Mesendoderm (in vitro differentiated cells): ENCODE measurements around the gene MLC1.

Source experiments
- DNase-seq: peaks from one replicate; pipeline ENCODE4 v3.0.0; 2013
- H2AK5ac ChIP-seq: 2 replicates; pipeline ENCODE4 v1.6.1; 2013; ENCODE audit warnings: low read length, inconsistent platforms
- H2BK120ac ChIP-seq: 2 replicates; pipeline ENCODE4 v1.6.1; 2013; ENCODE audit warnings: low read depth, mild to moderate bottlenecking, low read length, moderate library complexity, mixed read lengths
- H2BK15ac ChIP-seq: replicated peaks from 2 replicates; pipeline ENCODE4 v1.6.1; 2013; ENCODE audit warnings: low read depth, mild to moderate bottlenecking, moderate library complexity
- H2BK5ac ChIP-seq: 2 replicates; pipeline ENCODE4 v1.6.1; 2013; ENCODE audit warnings: low read length, inconsistent platforms
- H3K18ac ChIP-seq: 2 replicates; pipeline ENCODE4 v1.6.1; 2013; ENCODE audit warnings: mild to moderate bottlenecking, low read length, mixed read lengths
- H3K23ac ChIP-seq: one replicate; pipeline ENCODE4 v1.6.1; 2013; ENCODE audit warnings: low read length
- H3K27ac ChIP-seq: 2 replicates; pipeline ENCODE4 v1.5.1; 2013; ENCODE audit warnings: low read depth, mild to moderate bottlenecking, inconsistent platforms, low read length, moderate library complexity
- H3K27me3 ChIP-seq: 2 replicates; pipeline ENCODE4 v1.6.1; 2013; ENCODE audit warnings: low read length, control low read depth, mild to moderate bottlenecking, inconsistent platforms; ENCODE audit not compliant: insufficient read depth, poor library complexity
- H3K36me3 ChIP-seq: 2 replicates; pipeline ENCODE4 v1.6.1; 2013; ENCODE audit warnings: low read length, inconsistent platforms; ENCODE audit not compliant: control insufficient read depth, insufficient read depth
- H3K4ac ChIP-seq: one replicate; pipeline ENCODE4 v1.6.1; 2013; ENCODE audit warnings: low read depth, mild to moderate bottlenecking, low read length, moderate library complexity
- H3K4me1 ChIP-seq: 2 replicates; pipeline ENCODE4 v1.6.1; 2013; ENCODE audit warnings: low read depth, low read length, inconsistent platforms; ENCODE audit not compliant: control insufficient read depth
- H3K4me2 ChIP-seq: 2 replicates; pipeline ENCODE4 v1.6.1; 2013; ENCODE audit warnings: low read length
- H3K4me3 ChIP-seq: 2 replicates; pipeline ENCODE4 v1.5.1; 2013; ENCODE audit warnings: mild to moderate bottlenecking, low read length
- H3K56ac ChIP-seq: one replicate; pipeline ENCODE4 v1.6.1; 2013; ENCODE audit warnings: low read length
- H3K79me1 ChIP-seq: 2 replicates; pipeline ENCODE4 v1.6.1; 2013; ENCODE audit warnings: low read length, inconsistent platforms
- H3K79me2 ChIP-seq: 2 replicates; pipeline ENCODE4 v1.6.1; 2013; ENCODE audit warnings: mild to moderate bottlenecking, low read length; ENCODE audit not compliant: control insufficient read depth, insufficient read depth
- H3K9ac ChIP-seq: 2 replicates; pipeline ENCODE4 v1.6.1; 2013; ENCODE audit warnings: low read length, inconsistent platforms
- H4K5ac ChIP-seq: one replicate; pipeline ENCODE4 v1.6.1; 2013; ENCODE audit warnings: low read length
- H4K8ac ChIP-seq: one replicate; pipeline ENCODE4 v1.6.1; 2013; ENCODE audit warnings: low read depth, mild to moderate bottlenecking, control low read depth, low read length, moderate library complexity
- WGBS: extraction: QIAGEN DNeasy Blood & Tissue Kit; methylation state at CpG from one replicate; pipeline ENCODE4 v1.1.7; 2013; ENCODE audit warnings: low lambda C conversion rate, missing lambda C conversion rate; ENCODE audit not compliant: insufficient coverage; ENCODE audit errors: extremely low coverage; 5-methylcytosine and 5-hydroxymethylcytosine counted together

Gene MLC1

GRCh38 chr22:50070366-50070765 is 14.9 kb downstream of the MLC1 start:
- no CpG with 5 or more reads among the region's 8 CpGs for WGBS
- H3K79me1 ChIP-seq = no peaks in the 10 kb centered on the region
- H2AK5ac ChIP-seq = no peak overlapping the region
- no peak for DNase-seq
- no peak overlapping the region for H4K5ac ChIP-seq
- no peak overlapping the region for H3K9ac ChIP-seq
- no peak overlapping the region for H2BK120ac ChIP-seq
- no peak overlapping the region for H3K23ac ChIP-seq
- no peak overlapping the region for H3K4me3 ChIP-seq
- H3K36me3 ChIP-seq = no peaks in the 10 kb centered on the region
- H3K56ac ChIP-seq = no peak overlapping the region
- H3K79me2 ChIP-seq = no peaks in the 10 kb centered on the region
- H3K27me3 ChIP-seq = no peaks in the 10 kb centered on the region
- H3K4me2 ChIP-seq = no peak overlapping the region
- H4K8ac ChIP-seq = no peak overlapping the region
- H2BK15ac ChIP-seq = no peak overlapping the region
- no peaks in the 10 kb centered on the region for H3K4me1 ChIP-seq
- no peak overlapping the region for H3K4ac ChIP-seq
- H2BK5ac ChIP-seq = no peak overlapping the region
- H3K27ac ChIP-seq = no peak overlapping the region
- H3K18ac ChIP-seq = no peak overlapping the region

- DNase-seq = no peak
- no peaks in the 10 kb centered on the region for H3K4me1 ChIP-seq
- no peaks in the 10 kb centered on the region for H3K79me2 ChIP-seq
- H3K4me2 ChIP-seq = no peak overlapping the region
- H3K27me3 ChIP-seq = no peaks in the 10 kb centered on the region
- H3K18ac ChIP-seq = no peak overlapping the region
- H3K4ac ChIP-seq = no peak overlapping the region
- no peak overlapping the region for H2BK5ac ChIP-seq
- no peak overlapping the region for H3K23ac ChIP-seq
- no peak overlapping the region for H3K9ac ChIP-seq
- no peaks in the 10 kb centered on the region for H3K36me3 ChIP-seq
- no peak overlapping the region for H4K8ac ChIP-seq
- no peak overlapping the region for H3K27ac ChIP-seq
- no peak overlapping the region for H2BK15ac ChIP-seq
- H3K56ac ChIP-seq = no peak overlapping the region
- no peak overlapping the region for H4K5ac ChIP-seq
- H2BK120ac ChIP-seq = no peak overlapping the region
- H3K79me1 ChIP-seq = no peaks in the 10 kb centered on the region
- no peak overlapping the region for H3K4me3 ChIP-seq
- WGBS = no CpG with 5 or more reads among the region's 11 CpGs
- no peak overlapping the region for H2AK5ac ChIP-seq
Observed at GRCh38 chr22:50068096-50068495, 17.1 kb downstream of the MLC1 start.

- H3K4me1 ChIP-seq = no peaks in the 10 kb centered on the region
- H4K5ac ChIP-seq = no peak overlapping the region
- no peak overlapping the region for H2AK5ac ChIP-seq
- no peak overlapping the region for H3K4ac ChIP-seq
- H3K18ac ChIP-seq = no peak overlapping the region
- H3K56ac ChIP-seq = no peak overlapping the region
- no CpG with 5 or more reads among the region's 8 CpGs for WGBS
- H2BK120ac ChIP-seq = no peak overlapping the region
- no peak overlapping the region for H3K27ac ChIP-seq
- no peak for DNase-seq
- no peak overlapping the region for H4K8ac ChIP-seq
- no peaks in the 10 kb centered on the region for H3K27me3 ChIP-seq
- no peaks in the 10 kb centered on the region for H3K36me3 ChIP-seq
- H3K79me1 ChIP-seq = no peaks in the 10 kb centered on the region
- no peak overlapping the region for H3K9ac ChIP-seq
- H3K23ac ChIP-seq = no peak overlapping the region
- no peaks in the 10 kb centered on the region for H3K79me2 ChIP-seq
- no peak overlapping the region for H3K4me2 ChIP-seq
- H2BK5ac ChIP-seq = no peak overlapping the region
- no peak overlapping the region for H2BK15ac ChIP-seq
- no peak overlapping the region for H3K4me3 ChIP-seq
Observed at GRCh38 chr22:50067244-50067643, 18.0 kb downstream of the MLC1 start.

- H3K56ac ChIP-seq = no peak overlapping the region
- no peak overlapping the region for H3K4ac ChIP-seq
- no peak overlapping the region for H4K8ac ChIP-seq
- WGBS = no CpG with 5 or more reads among the region's 18 CpGs
- H3K4me2 ChIP-seq = no peak overlapping the region
- no peak overlapping the region for H3K23ac ChIP-seq
- H2BK5ac ChIP-seq = no peak overlapping the region
- no peaks in the 10 kb centered on the region for H3K79me1 ChIP-seq
- H3K79me2 ChIP-seq = no peaks in the 10 kb centered on the region
- no peaks in the 10 kb centered on the region for H3K4me1 ChIP-seq
- no peak overlapping the region for H3K27ac ChIP-seq
- H2BK15ac ChIP-seq = no peak overlapping the region
- H4K5ac ChIP-seq = no peak overlapping the region
- no peak for DNase-seq
- H2AK5ac ChIP-seq = no peak overlapping the region
- H2BK120ac ChIP-seq = no peak overlapping the region
- no peak overlapping the region for H3K9ac ChIP-seq
- H3K18ac ChIP-seq = no peak overlapping the region
- no peaks in the 10 kb centered on the region for H3K27me3 ChIP-seq
- no peak overlapping the region for H3K4me3 ChIP-seq
- H3K36me3 ChIP-seq = no peaks in the 10 kb centered on the region
Observed at GRCh38 chr22:50064453-50064852, 20.8 kb downstream of the MLC1 start.

GRCh38 chr22:50063589-50064393 is 21.4 kb downstream of the MLC1 start:
- no peaks in the 10 kb centered on the region for H3K79me2 ChIP-seq
- H3K23ac ChIP-seq = no peak overlapping the region
- no peaks in the 10 kb centered on the region for H3K36me3 ChIP-seq
- H3K4me3 ChIP-seq = no peak overlapping the region
- H3K4me2 ChIP-seq = no peak overlapping the region
- no peaks in the 10 kb centered on the region for H3K4me1 ChIP-seq
- H3K27me3 ChIP-seq = no peaks in the 10 kb centered on the region
- H3K56ac ChIP-seq = no peak overlapping the region
- H3K9ac ChIP-seq = no peak overlapping the region
- H2AK5ac ChIP-seq = no peak overlapping the region
- no peaks in the 10 kb centered on the region for H3K79me1 ChIP-seq
- no peak overlapping the region for H3K18ac ChIP-seq
- no peak for DNase-seq
- no CpG with 5 or more reads among the region's 23 CpGs for WGBS
- H4K5ac ChIP-seq = no peak overlapping the region
- H3K27ac ChIP-seq = no peak overlapping the region
- no peak overlapping the region for H2BK15ac ChIP-seq
- H2BK5ac ChIP-seq = no peak overlapping the region
- H4K8ac ChIP-seq = no peak overlapping the region
- H3K4ac ChIP-seq = no peak overlapping the region
- H2BK120ac ChIP-seq = no peak overlapping the region
